Right lobe of liver (tissue), 6 donors: ENCODE data around the gene DAND5. TPM values are rescaled to one million over a fixed set of nuclear protein-coding genes. Genes with fewer than 3 reads are reported as not detected.

Source experiments
- ATAC-seq, 4 donors: fragments of 200-7000 bp; cut with Tn5 transposase; one replicate each; pipeline ENCODE4 v1.9.1; 2020; ENCODE audit warnings: mild to moderate bottlenecking in 4 of 4, moderate library complexity in 4 of 4
- DNase-seq, 3 donors: peaks; one replicate each; pipeline ENCODE4 v3.0.0-alpha.2; 2020
- H3K27ac ChIP-seq, 3 donors: fragments of 200-600 bp; one replicate each; pipeline ENCODE4 v1.8.0; 2022
- H3K27me3 ChIP-seq, 2 donors: fragments of 200-600 bp; one replicate each; pipeline ENCODE4 v1.8.0; 2022
- H3K36me3 ChIP-seq, 4 donors: fragments of 200-600 bp; sonication (generic) in 1 of 4; one replicate each; pipeline versions ENCODE4 v1.5.1 to v1.8.0; 2017 to 2022; ENCODE audit warnings: control low read depth in 1 of 4
- H3K4me1 ChIP-seq, 4 donors: fragments of 200-600 bp; sonication (generic) in 1 of 4; one replicate each; pipeline versions ENCODE4 v1.5.1 to v1.8.0; 2017 to 2022; ENCODE audit warnings: control low read depth in 1 of 4
- H3K4me3 ChIP-seq, 3 donors: fragments of 200-600 bp; one replicate each; pipeline ENCODE4 v1.8.0; 2022
- H3K9me3 ChIP-seq, 4 donors: fragments of 200-600 bp; sonication (generic) in 1 of 4; one replicate each; pipeline versions ENCODE4 v1.5.1 to v1.8.0; 2017 to 2022; ENCODE audit warnings: control low read depth in 1 of 4
- CTCF ChIP-seq, 4 donors: fragments of 200-600 bp in 3 of 4; fragments of 450-650 bp in 1 of 4; IDR thresholded peaks; one replicate each; pipeline versions ENCODE4 v1.5.1 to v1.8.0; 2016 to 2022; ENCODE audit warnings: antibody characterized with exemption in 4 of 4, mild to moderate bottlenecking in 2 of 4
- POLR2A ChIP-seq: fragments of 450-650 bp; IDR thresholded peaks from one replicate; pipeline ENCODE4 v1.6.1; 2017; ENCODE audit warnings: antibody characterized with exemption, mild to moderate bottlenecking
- WGBS: methylation state at CpG from one replicate; pipeline ENCODE4 v1.1.6; 2018; ENCODE audit warnings: low coverage, low lambda C conversion rate; ENCODE audit not compliant: insufficient coverage; ENCODE audit errors: missing lambda C conversion rate; 5-methylcytosine and 5-hydroxymethylcytosine counted together
- intact Hi-C, 2 donors: fragments of 100-400 bp; cut with DNase I; formaldehyde crosslinking; loops; one replicate each; pipeline versions ENCODE4 v1.11.2 to v1.14.1; 2022
- total RNA-seq, 6 experiments: library from RNA; depleted of rRNA in 2 of 6; stranded (reverse); fragments of >200 nt in 2 of 6; fragmentation: NEBNext Ultra II Directional in 3 of 6; extraction: Animal tissue kit (Norgen Biotek cat#: 25700) in 3 of 6; gene quantifications; one replicate each; pipeline versions ENCODE4 v1.1.0 to v1.2.4, GENCODE V29; 2016 to 2023
- donor health status: DM: no; HTN: yes; CAD: no.
- donor health status: DM: no; HTN: no; CAD: no.
- donor health status: DM: no; HTN: no; CAD: no.
- donor health status: DM: no; HTN: yes; CAD: no.
- donor health status: DM: no; HTN: yes; CAD: no.

The DAND5 gene
- total RNA-seq, 6 experiments from 2014 or later, result not detected

GRCh38 chr19:12984683-12985048 is 15.3 kb downstream of the DAND5 start:
- Histone ChIP-seq H3K4me3 (no peak overlapping the region), H3K27ac (no peak overlapping the region), H3K4me1 (no peaks in the 10 kb centered on the region), H3K36me3 (no peaks in the 10 kb centered on the region), H3K9me3 (no peaks in the 10 kb centered on the region), H3K27me3 (no peaks in the 10 kb centered on the region)
- intact Hi-C loops, result loop anchor here in 1 of 2 donors (5.0 kb wide), 2 partner anchors 53 to 108 kb away; no protein-coding TSS in a partner anchor
- WGBS, result 10% methylated on average over 2 of the region's 10 CpGs
- ATAC-seq, result no peak
- no peak for DNase-seq
- no peak for TF ChIP-seq POLR2A
- TF ChIP-seq CTCF (IDR thresholded peaks at IDR 0.05), result no peak

DNA sequence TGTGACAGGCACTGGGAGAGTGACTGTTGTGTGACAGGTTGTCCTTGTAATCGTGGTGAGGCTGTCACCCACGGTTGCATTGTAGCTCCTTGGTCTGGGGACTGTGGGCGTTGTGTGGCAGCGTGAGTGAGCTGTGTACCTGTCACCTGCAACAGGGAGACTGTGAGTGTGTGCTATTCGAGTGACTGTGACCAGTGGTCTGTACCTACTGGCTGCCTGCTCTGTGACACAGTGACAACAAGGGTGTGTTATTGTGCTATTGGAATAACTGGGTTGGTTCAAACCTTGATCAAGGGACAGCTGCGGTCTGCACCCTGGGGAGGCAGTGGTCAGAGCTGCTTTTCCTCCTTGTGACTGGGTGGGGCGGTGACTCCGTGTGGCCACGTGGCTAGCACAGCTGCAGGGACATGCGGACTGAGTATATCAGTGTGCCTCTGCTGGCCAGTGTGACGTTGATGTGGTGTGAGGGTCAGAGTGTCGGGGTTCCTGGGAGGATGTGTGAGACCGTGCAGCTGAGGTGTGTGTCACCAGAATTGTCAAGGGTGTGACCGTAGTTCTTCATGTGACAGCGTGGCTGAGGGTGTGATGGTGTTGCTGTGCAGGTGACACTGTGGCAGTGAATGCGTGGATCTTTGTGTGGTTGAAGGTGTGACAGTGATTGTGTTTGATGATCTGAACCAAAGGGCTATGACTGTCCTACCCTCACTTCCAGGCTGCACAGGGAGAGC is 15.8 kb downstream of the DAND5 start:
- H3K4me3 ChIP-seq, result no peak overlapping the region
- H3K27me3 ChIP-seq, result no peaks in the 10 kb centered on the region
- no peaks in the 10 kb centered on the region for H3K9me3 ChIP-seq
- intact Hi-C loops, result no loop called here
- WGBS, result 49% methylated on average over 6 of the region's 16 CpGs
- peak in 1 of 3 donors; percentile 59 for DNase-seq
- no peak for TF ChIP-seq POLR2A
- no peak for TF ChIP-seq CTCF (IDR thresholded peaks at IDR 0.05)
- H3K27ac ChIP-seq, result no peak overlapping the region
- H3K36me3 ChIP-seq, result no peaks in the 10 kb centered on the region
- H3K4me1 ChIP-seq, result no peaks in the 10 kb centered on the region
- ATAC-seq, result peak; percentile 15 to 67 (median 53)

DNA sequence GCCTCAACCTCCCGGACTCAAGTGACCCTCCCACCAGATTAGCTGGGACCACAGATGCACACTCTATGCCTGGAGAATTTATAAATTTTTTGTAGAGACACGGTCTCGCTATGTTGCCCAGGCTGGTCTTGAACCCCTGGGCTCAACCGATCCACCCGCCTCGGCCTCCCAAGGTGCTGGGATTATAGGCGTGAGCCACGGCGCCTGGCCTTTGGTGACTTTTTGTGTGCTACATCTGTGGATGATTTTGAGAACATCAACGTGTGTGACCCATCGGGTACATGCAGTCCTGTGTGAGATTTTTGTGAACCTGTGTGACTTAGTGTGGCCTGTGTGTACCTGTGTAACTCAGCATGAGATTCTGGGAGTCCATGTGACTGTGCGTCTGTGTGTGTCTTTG is 17.4 kb downstream of the DAND5 start:
- H3K9me3 ChIP-seq, result no peaks in the 10 kb centered on the region
- DNase-seq (no peak), ATAC-seq (no peak)
- H3K36me3 ChIP-seq, result no peaks in the 10 kb centered on the region
- H3K4me3 ChIP-seq, result no peak overlapping the region
- no peak overlapping the region for H3K27ac ChIP-seq
- WGBS, result 87% methylated on average over 11 of the region's 12 CpGs
- intact Hi-C loops, result no loop called here
- H3K27me3 ChIP-seq, result no peaks in the 10 kb centered on the region
- TF ChIP-seq POLR2A (no peak), CTCF (IDR thresholded peaks at IDR 0.05) (no peak)
- H3K4me1 ChIP-seq, result no peaks in the 10 kb centered on the region

- DNase-seq (no peak), ATAC-seq (no peak)
- H3K36me3 ChIP-seq, result no peaks in the 10 kb centered on the region
- no peak for TF ChIP-seq POLR2A
- TF ChIP-seq CTCF (IDR thresholded peaks at IDR 0.05), result no peak
- intact Hi-C loops, result no loop called here
- H3K27ac ChIP-seq, result no peak overlapping the region
- no peaks in the 10 kb centered on the region for H3K27me3 ChIP-seq
- H3K9me3 ChIP-seq, result no peaks in the 10 kb centered on the region
- no peaks in the 10 kb centered on the region for H3K4me1 ChIP-seq
- WGBS, result no CpG with 5 or more reads among the region's 3 CpGs
- no peak overlapping the region for H3K4me3 ChIP-seq
These were observed 17.8 kb downstream of the DAND5 start for GRCh38 chr19:12987190-12987589.
